Heart left ventricle (tissue), 16 donors: ENCODE data around the gene UROC1. TPM values are rescaled to one million over a fixed set of nuclear protein-coding genes. Genes with fewer than 3 reads are reported as not detected.

Source experiments
- ATAC-seq, 4 donors: fragments of 200-7000 bp; cut with Tn5 transposase; one replicate each; pipeline ENCODE4 v1.9.1; 2020 to 2022; ENCODE audit warnings: moderate library complexity in 4 of 4, mild to moderate bottlenecking in 3 of 4, moderate number of reproducible peaks in 1 of 4
- DNase-seq, 5 donors: peaks; one replicate each; pipeline ENCODE4 v3.0.0-alpha.2; 2020
- H3K27ac ChIP-seq, 12 donors: fragments of 200-600 bp; sonication (generic) in 4 of 12; one replicate each; pipeline versions ENCODE4 v1.5.0 to v1.8.0; 2016 to 2022; ENCODE audit warnings: mild to moderate bottlenecking in 2 of 12
- H3K27me3 ChIP-seq, 9 donors: fragments of 200-600 bp; sonication (generic) in 2 of 9; one replicate each; pipeline versions ENCODE4 v1.5.1 to v1.8.0; 2016 to 2022; ENCODE audit warnings: mild to moderate bottlenecking in 3 of 9
- H3K36me3 ChIP-seq, 9 donors: fragments of 200-600 bp; sonication (generic) in 2 of 9; one replicate each; pipeline versions ENCODE4 v1.5.0 to v1.8.0; 2018 to 2022; ENCODE audit warnings: mild to moderate bottlenecking in 2 of 9
- H3K4me1 ChIP-seq, 12 donors: fragments of 200-600 bp; sonication (generic) in 4 of 12; one replicate each; pipeline versions ENCODE4 v1.5.0 to v1.8.0; 2016 to 2022; ENCODE audit warnings: mild to moderate bottlenecking in 3 of 12
- H3K4me3 ChIP-seq, 12 donors: fragments of 200-600 bp; sonication (generic) in 4 of 12; one replicate each; pipeline versions ENCODE4 v1.5.0 to v1.8.0; 2017 to 2022; ENCODE audit warnings: mild to moderate bottlenecking in 9 of 12, moderate library complexity in 4 of 12
- H3K9me3 ChIP-seq, 12 donors: fragments of 200-600 bp; sonication (generic) in 4 of 12; one replicate each; pipeline versions ENCODE4 v1.5.0 to v1.8.0; 2016 to 2022; ENCODE audit warnings: mild to moderate bottlenecking in 1 of 12
- CTCF ChIP-seq, 12 donors: fragments of 200-600 bp; sonication (generic) in 4 of 12; IDR thresholded peaks; one replicate each; pipeline versions ENCODE4 v1.5.0 to v1.8.0; 2018 to 2022; ENCODE audit warnings: antibody characterized with exemption in 12 of 12, mild to moderate bottlenecking in 5 of 12
- POLR2A ChIP-seq, 2 donors: fragments of 450-650 bp; IDR thresholded peaks; one replicate each; pipeline ENCODE4 v1.6.1; 2017; ENCODE audit warnings: antibody characterized with exemption in 2 of 2, mild to moderate bottlenecking in 2 of 2, moderate library complexity in 2 of 2
- WGBS, 4 donors: extraction: QIAGEN DNeasy Blood & Tissue Kit in 2 of 4; methylation state at CpG; one replicate each; pipeline versions ENCODE4 v1.1.5 to v1.1.7; 2013 to 2018; 5-methylcytosine and 5-hydroxymethylcytosine counted together
- intact Hi-C, 10 donors: fragments of 100-400 bp; cut with DNase I; formaldehyde crosslinking; loops; one replicate each; pipeline versions ENCODE4 v1.11.1 to v1.14.2; 2022
- polyA plus RNA-seq, 2 donors: library from polyadenylated mRNA; stranded (reverse); fragments of 200-250 nt; gene quantifications; one replicate each; pipeline ENCODE4 v1.2.3, GENCODE V29; 2013
- total RNA-seq, 9 donors: library from RNA; depleted of rRNA in 2 of 9; stranded (reverse); fragments of >200 nt in 2 of 9; fragmentation: NEBNext Ultra II Directional in 3 of 9; extraction: Animal tissue kit (Norgen Biotek cat#: 25700) in 3 of 9; gene quantifications; one replicate each; pipeline versions ENCODE4 v1.1.0 to v1.2.4, GENCODE V29; 2016 to 2023
- donor health status: ischemic (EF 13 %, LVEDD 7.1; RV severe dilation, severe dysfunction).
- donor health status: healthy with polysubstance abuse.
- donor health status: DM: no; HTN: yes; CAD: no.
- donor health status: DM: no; HTN: no; CAD: no.
- donor health status: ischemic (EF 25% LVEDD 6.9; RV normal size, moderate dysfunction).
- donor health status: ischemic (EF 25% LVEDD 5.7; RV mildly dilated, moderate dysfunction).
- donor health status: healthy.
- donor health status: DM: yes; HTN: yes; CAD: no.
- donor health status: ischemic (EF 35%, LVEDD 5.7; RV mildly dilated, moderate dysfunction).
- donor health status: nonischemic (EF 11% LVEDD 7.7; RV severe dilation, severe dysfunction).
- donor health status: DM: yes; HTN: yes; CAD: no.
- donor health status: PGD.
- donor health status: ischemic (EF 29% LVEDD 5.4; RV normal size, mild dysfunction).
- donor health status: nonischemic (EF 23%, LVEDD 6.1; RV moderate dilation, normal function).

Gene UROC1
- total and polyA plus RNA-seq, 11 donors, result not detected

DNA sequence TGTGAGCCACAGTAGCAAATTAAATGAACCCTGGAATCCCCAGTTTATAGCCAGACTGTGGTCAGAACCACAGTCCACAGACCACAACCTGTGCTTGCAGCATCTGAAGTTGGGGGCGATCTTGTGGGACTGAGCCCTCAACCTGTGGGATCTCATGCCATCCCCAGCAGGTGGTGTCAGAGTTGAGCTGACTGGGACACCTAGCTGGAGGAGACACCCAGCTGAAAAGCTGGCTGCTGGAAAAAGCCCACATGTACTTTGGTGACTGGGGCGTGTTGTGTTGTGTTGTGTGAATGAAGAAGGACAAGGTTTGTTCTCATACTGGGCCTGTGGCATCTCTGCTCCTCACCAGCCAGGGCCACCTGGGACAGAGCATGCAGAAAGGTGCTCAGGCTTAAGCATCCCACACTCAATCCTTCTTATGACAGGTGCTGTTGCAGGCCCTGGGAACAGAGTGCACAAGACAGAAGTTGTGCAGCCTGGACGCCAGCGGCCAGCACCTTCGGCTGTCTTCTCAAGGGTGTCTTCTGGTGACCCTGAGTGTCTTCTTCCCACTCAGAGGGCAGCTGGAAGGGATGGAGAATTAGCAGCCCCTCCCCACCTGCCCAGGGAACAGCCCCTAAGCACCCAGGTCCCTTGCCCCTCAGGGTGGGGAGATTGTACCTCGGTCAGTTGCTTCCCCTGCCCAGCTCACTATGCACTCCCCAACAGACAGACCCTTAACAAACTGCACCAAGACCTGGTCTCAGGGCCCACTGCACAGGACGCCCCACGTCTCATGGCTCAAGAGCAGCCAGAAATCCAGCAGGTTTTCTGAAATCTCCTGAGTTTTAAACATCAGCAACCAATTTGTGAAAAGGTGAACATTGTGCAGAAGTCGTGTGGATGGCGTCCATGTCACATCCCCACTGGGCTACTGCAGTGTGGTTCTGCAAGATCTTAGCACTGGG, 2.2 kb upstream of the UROC1 start:
- Histone ChIP-seq H3K4me3 (no peak overlapping the region), H3K27ac (no peak overlapping the region), H3K4me1 (peaks cover 0 to 15% (median 4%) of the 10 kb centered on the region in 12 donors), H3K27me3 (peaks cover 0 to 23% (median 7%) of the 10 kb centered on the region in 9 donors), H3K9me3 (no peaks in the 10 kb centered on the region), H3K36me3 (no peaks in the 10 kb centered on the region)
- ATAC-seq (no peak), DNase-seq (peak in 3 of 5 donors; percentile 3 to 35 (median 7))
- TF ChIP-seq CTCF (IDR thresholded peaks at IDR 0.05), result no peak
- TF ChIP-seq POLR2A (IDR thresholded peaks at IDR 0.05), result no peak
- 77 to 88% (median 86%) methylated on average over 7 to 10 of the region's 10 CpGs for WGBS, 4 donors
- intact Hi-C loops, result loop anchor here (2.0 to 10.0 kb wide), 8 partner anchors 48 to 1028 kb away; partner anchors contain the start of gene TXNRD3 (in 1 of the 10)

DNA sequence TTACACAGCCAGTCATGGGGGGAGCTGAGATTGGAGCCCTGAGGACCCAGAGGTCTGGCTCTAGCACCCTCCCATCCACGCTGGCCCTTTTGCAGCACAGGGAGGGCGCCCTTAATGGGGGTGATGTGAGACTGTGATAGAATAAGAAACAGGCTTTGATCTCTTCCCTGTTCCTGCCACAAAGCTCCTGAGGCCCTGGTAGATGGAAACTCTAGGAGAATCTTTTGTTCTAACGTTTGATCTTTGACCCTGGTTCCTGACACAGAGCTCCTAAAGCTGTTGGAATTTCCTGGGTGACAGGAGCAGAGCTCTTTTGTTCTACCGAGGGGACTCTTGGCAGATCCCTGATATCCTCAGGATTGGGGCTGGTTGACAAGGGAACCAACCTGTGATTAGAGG, 1.2 kb upstream of the UROC1 start:
- Histone ChIP-seq H3K9me3 (no peaks in the 10 kb centered on the region), H3K27me3 (peaks cover 0 to 16% (median 2%) of the 10 kb centered on the region in 9 donors), H3K4me3 (no peak overlapping the region), H3K27ac (no peak overlapping the region), H3K4me1 (peaks cover 0 to 7% (median 2%) of the 10 kb centered on the region in 12 donors), H3K36me3 (no peaks in the 10 kb centered on the region)
- ATAC-seq, result no peak
- intact Hi-C loops, result no loop called here
- no peak for TF ChIP-seq POLR2A (IDR thresholded peaks at IDR 0.05)
- TF ChIP-seq CTCF (IDR thresholded peaks at IDR 0.05), result no peak
- WGBS, 4 donors, result 56 to 78% (median 63%) methylated on average over 4 of the region's 4 CpGs
- DNase-seq, result no peak

DNA sequence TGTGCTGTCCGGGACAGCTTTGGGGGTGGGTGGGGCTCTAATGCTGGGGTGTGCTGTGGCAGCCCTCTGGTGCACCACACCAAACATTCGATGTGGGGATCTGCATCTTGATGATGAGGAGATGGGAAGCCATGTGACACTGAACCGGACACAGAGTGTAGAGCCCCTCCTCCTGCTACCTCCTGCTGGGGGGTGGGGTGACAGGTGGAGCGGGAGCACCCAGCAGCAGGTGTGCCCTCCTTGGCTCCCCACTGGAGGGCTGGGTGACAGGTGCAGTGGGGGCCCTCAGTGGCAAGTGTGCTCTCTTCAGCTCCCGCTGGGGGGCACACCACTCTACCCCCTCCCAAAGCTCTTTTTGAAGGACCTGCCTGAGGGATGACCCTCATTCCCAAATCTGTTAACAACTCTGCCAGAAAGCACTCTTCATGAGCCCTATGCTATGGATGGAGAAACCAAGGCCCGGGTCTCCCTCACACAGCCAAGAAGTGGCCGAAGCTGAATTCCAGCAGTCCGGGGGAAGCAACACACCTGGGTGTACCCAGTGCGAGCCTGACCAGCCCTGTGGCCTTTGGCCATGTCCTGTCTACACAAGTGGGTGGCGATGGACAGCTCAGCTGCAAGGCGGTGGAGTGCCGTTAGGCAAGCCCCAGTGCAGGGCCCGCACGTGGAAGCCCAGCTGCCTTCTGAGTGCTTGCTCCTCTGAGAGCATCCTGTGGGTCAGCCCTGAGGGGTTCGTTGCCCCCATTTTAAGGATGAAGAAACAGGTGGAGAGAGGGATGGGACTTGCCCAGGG, 609 bp upstream of the UROC1 start:
- peaks cover 0 to 5% (median 0%) of the 10 kb centered on the region in 12 donors for H3K4me1 ChIP-seq
- H3K27me3 ChIP-seq, result peaks cover 0 to 12% (median 0%) of the 10 kb centered on the region in 9 donors
- H3K36me3 ChIP-seq, result no peaks in the 10 kb centered on the region
- H3K27ac ChIP-seq, result no peak overlapping the region
- 76 to 83% (median 81%) methylated on average over 5 to 15 of the region's 15 CpGs for WGBS, 4 donors
- H3K9me3 ChIP-seq, result no peaks in the 10 kb centered on the region
- no peak for TF ChIP-seq POLR2A (IDR thresholded peaks at IDR 0.05)
- TF ChIP-seq CTCF (IDR thresholded peaks at IDR 0.05), result no peak
- no peak for ATAC-seq
- intact Hi-C loops, result no loop called here
- H3K4me3 ChIP-seq, result no peak overlapping the region
- DNase-seq, result peak in 3 of 5 donors; percentile 15 to 60 (median 16)

GRCh38 chr3:126516936-126517290, 660 bp downstream of the UROC1 start:
- no peak for ATAC-seq
- intact Hi-C loops, result no loop called here
- Histone ChIP-seq H3K4me1 (peaks cover 0 to 3% (median 0%) of the 10 kb centered on the region in 12 donors), H3K36me3 (no peaks in the 10 kb centered on the region), H3K27ac (no peak overlapping the region), H3K4me3 (no peak overlapping the region), H3K27me3 (peaks cover 0 to 5% (median 0%) of the 10 kb centered on the region in 9 donors), H3K9me3 (no peaks in the 10 kb centered on the region)
- TF ChIP-seq CTCF (IDR thresholded peaks at IDR 0.05), result no peak
- TF ChIP-seq POLR2A (IDR thresholded peaks at IDR 0.05), result no peak
- 85 to 88% (median 86%) methylated on average over 6 to 9 of the region's 9 CpGs for WGBS, 4 donors
- peak in 1 of 5 donors; percentile 28 for DNase-seq
